Bronchial epithelial cell (primary cell): ENCODE data around the gene DNAJA3. TPM values are rescaled to one million over a fixed set of nuclear protein-coding genes. Genes with fewer than 3 reads are reported as not detected.

ENCODE experiments used
- DNase-seq: peaks from one replicate; pipeline ENCODE4 v3.0.0-alpha.2; 2010; ENCODE audit warnings: low read depth
- FAIRE-seq: peaks from 2 replicates; lab custom pipeline; 2011; peaks lifted over from hg19 to GRCh38; lab: Jason Lieb, UNC
- H3K27me3 ChIP-seq: 2 replicates; pipeline ENCODE4 v1.5.1; 2011; ENCODE audit warnings: low read length; ENCODE audit not compliant: control insufficient read depth, insufficient read depth
- H3K36me3 ChIP-seq: 2 replicates; pipeline ENCODE4 v1.5.1; 2011; ENCODE audit warnings: low read length; ENCODE audit not compliant: control insufficient read depth, insufficient read depth
- H3K4me3 ChIP-seq: 2 replicates; pipeline ENCODE4 v1.5.1; 2011; ENCODE audit warnings: mild to moderate bottlenecking, low read depth, low read length, control low read depth
- CTCF ChIP-seq: IDR thresholded peaks from 2 replicates; pipeline ENCODE4 v1.5.1; 2011; ENCODE audit warnings: mild to moderate bottlenecking, moderate library complexity, low read length, control low read depth, inconsistent platforms; ENCODE audit not compliant: insufficient read depth, severe bottlenecking
- total RNA-seq: library from RNA; depleted of rRNA; stranded (reverse); fragments of >200 nt; gene quantifications from 2 replicates; pipeline ENCODE4 v1.2.1, GENCODE V29; 2014

DNAJA3 gene
- 62.9 and 74.8 TPM in 2 replicates for total RNA-seq

DNA sequence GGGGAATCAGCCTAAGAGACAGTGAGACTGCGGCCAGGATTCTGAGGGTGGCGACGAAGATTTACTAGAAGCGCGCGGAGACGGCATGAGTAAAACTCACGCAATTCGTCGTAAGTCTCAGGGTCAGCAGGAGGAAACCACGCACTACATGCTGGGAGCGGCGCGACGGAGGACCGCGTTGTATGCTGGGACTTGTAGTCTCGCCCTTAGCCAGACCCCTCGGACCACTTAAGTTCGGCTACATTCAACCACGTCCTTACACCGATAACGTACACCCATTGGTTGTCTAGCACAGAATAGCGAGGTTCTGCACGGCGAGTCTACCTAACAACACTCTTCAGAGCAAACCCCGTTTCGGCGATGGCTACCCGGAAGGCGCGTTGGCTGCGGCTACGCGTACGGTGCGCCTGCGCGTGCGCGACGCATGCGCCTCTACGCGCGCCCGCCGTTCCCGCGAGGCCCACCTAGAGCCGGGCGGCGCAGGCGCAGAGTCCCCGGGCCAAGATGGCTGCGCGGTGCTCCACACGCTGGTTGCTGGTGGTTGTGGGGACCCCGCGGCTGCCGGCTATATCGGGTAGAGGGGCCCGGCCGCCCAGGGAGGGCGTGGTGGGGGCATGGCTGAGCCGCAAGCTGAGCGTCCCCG is at the start of gene DNAJA3:
TSS of gene DNAJA3 (plus strand) at position 491 of the 643 bp plus-strand sequence. CDS start at position 505, 14 bp downstream.
- FAIRE-seq (no peak), DNase-seq (peak; percentile 90)
- peak within 1 kb of the TSS; percentile 73 for H3K4me3 ChIP-seq
- TF ChIP-seq CTCF, result no peak
- no peaks in the 10 kb centered on the region for H3K27me3 ChIP-seq
- peaks cover 3% of the 10 kb centered on the region for H3K36me3 ChIP-seq

DNA sequence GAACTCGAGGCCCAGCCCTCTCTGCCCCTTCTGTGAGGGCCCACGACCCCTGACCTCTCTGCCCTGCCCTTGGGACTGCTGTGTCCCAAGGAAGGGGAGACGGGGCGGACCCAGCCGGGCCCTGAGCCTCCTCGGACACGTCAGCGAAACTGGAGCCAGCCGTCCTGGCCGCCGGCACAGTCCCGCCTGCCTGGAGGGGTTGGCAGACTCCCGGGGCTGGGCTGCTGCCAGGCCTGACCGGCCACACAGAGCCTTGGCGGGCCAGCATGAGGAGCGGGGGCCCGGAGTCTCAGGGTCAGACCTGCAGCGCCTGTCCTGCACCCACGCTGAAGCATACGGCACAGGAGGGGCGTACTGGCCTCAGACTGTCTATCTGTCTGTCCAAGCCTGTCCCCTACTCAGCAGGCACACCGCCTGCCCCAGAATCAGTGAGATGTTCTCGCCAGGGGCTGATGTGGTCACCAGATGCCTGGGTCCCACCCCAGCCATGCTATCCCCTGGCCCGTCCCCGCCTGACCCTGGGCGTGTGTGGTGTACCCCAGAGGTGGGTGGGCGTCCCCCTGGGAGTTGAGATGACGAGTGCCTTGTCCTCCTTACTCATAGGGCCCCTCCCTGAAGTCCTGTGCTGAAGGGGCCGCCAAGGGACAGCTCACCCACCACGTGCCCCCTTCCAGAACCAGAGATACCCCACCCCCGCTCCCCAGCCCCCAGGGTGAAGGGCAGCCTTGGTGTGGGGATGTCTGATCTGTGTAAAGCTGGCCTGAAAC is 49.4 kb upstream of the DNAJA3 start:
- TF ChIP-seq CTCF, result no peak
- Histone ChIP-seq H3K36me3 (no peaks in the 10 kb centered on the region), H3K4me3 (no peak overlapping the region), H3K27me3 (no peaks in the 10 kb centered on the region)
- DNase-seq (no peak), FAIRE-seq (no peak)

DNA sequence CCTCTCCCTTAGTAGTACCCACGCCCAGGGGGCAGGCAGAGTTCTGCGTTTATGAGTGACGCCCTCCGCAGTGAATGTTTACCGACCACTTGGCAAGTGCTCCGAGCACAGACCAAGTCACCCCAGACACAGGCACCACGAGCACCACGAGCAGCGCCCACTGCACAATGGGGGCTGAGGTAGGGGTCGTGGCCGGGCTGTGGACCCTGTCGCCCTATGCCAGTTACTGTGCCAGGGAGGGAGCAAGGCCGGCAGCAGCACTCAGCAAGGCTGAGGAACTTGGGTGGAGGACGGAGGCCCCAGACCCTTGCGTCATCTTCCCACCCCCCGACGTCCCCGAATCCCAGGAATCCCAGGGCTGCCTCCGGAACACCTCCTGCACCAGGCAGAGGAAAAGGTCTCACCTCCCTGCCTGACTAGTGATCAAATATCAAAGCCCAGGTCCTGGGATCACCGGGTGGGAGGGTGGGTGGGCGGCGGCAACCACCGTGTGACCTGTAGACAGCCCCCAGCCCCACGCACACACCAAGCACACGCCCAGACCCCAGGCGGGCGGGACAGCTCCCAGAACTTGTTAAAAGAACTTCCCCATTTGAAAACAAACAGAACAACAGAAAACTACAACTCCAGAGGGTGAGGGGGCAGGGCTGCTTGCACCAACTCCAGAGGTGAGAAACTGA is 48.6 kb upstream of the DNAJA3 start:
- no peak overlapping the region for H3K4me3 ChIP-seq

DNA sequence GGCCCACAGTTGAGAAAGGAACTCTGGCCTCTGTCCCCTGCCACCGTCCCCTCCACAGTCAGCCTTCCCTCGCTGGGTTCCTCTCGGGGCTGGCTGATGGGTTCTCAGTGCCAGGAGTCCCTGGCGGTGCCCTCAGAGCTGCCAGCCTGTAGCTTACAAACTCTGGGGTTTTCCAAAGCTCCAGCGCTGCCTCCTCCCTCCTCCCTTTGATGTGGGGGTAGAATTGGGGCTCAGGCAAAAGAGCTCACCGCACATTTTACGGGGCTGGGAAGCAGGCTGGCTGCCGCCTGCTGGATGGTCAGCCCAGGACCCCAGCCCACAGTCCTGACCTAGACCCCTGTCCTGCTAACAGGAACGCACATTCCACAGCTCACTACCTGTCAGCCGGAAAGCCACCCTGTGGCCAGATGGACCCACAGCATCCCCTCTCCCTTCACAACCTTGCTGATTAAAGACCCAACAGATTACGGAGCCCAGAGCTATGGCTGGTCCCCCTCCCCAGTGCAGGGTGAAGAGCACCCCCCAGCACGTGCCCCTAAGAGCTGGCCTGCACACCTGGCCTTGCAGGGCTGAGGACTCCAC is 48.0 kb upstream of the DNAJA3 start:
- DNase-seq, result no peak
- Histone ChIP-seq H3K4me3 (no peak overlapping the region), H3K27me3 (no peaks in the 10 kb centered on the region), H3K36me3 (peaks cover 2% of the 10 kb centered on the region)
- no peak for FAIRE-seq
- TF ChIP-seq CTCF, result peak; percentile 31

More for the DNA sequence above, 48.6 kb upstream of the DNAJA3 start:
- TF ChIP-seq CTCF, result no peak
- no peaks in the 10 kb centered on the region for H3K36me3 ChIP-seq
- H3K27me3 ChIP-seq, result no peaks in the 10 kb centered on the region
- FAIRE-seq (no peak), DNase-seq (no peak)

DNA sequence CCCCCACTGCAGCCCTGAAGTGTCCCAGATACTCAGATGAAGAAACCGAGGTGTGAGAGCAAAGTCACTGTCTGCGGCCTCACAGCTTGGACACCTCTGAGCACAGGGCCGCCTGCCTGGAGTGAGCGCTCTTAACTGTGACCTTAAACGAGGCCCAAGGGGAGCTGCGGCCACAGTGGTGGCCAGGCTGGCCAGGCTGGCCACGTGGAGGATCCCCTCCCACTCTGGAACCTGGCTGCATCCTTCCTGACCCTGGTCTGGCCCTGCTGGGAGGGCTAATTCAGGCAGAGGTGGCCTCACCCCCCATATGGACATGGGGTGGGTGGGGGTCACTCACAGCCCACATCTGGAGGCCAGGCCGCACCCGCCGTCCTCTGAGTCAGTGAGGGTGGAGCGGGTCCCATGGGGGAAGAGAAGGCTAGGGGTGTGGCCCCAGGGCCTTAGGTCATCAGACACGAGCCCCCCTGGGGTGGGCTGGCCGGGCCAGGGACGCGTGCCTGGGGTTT is 47.5 kb upstream of the DNAJA3 start:
- DNase-seq, result no peak
- FAIRE-seq, result no peak
- TF ChIP-seq CTCF, result no peak
- Histone ChIP-seq H3K27me3 (no peaks in the 10 kb centered on the region), H3K36me3 (peaks cover 4% of the 10 kb centered on the region), H3K4me3 (no peak overlapping the region)
